Measurements from ENCODE around the gene MYO9B.
A peak's percentile ranks its signal among the peaks of the same experiment; 100 is the strongest.
"Not testable (repeated sequence)": the region's sequence is repeated elsewhere in the genome, so short reads cannot be mapped to it uniquely, and the experiment has no call there.

The MYO9B gene

GRCh38 chr19:17136617-17137016 is 61.0 kb downstream of the MYO9B start:
- no peak overlapping the region for H3K4me3 ChIP-seq (ENCODE audit: low read depth, low read length)

GRCh38 chr19:17137417-17137816 is 61.8 kb downstream of the MYO9B start:
- no peak for DNase-seq (ENCODE audit: low read depth, low spot score)
- TF ChIP-seq CTCF (IDR thresholded peaks at IDR 0.05; ENCODE audit: low read depth, low read length) = no peak
- no peak overlapping the region for H3K4me3 ChIP-seq (ENCODE audit: low read depth, low read length)
- in situ Hi-C loops (cut with HindIII; ENCODE audit: low sequenced_read_pairs) = no loop called here

More at GRCh38 chr19:17136617-17137016, 61.0 kb downstream of the MYO9B start:
- TF ChIP-seq CTCF (IDR thresholded peaks at IDR 0.05; ENCODE audit: low read depth, low read length) = no peak
- no peak for DNase-seq (ENCODE audit: low read depth, low spot score)
- in situ Hi-C loops (cut with HindIII; ENCODE audit: low sequenced_read_pairs) = no loop called here

- H3K4me3 ChIP-seq (ENCODE audit: low read depth, low read length); DNase-seq (ENCODE audit: low read depth, low spot score); in situ Hi-C loops (cut with HindIII; ENCODE audit: low sequenced_read_pairs): not testable (repeated sequence)
These were observed 62.7 kb downstream of the MYO9B start for GRCh38 chr19:17138052-17138846.

GRCh38 chr19:17138937-17139598 is 63.5 kb downstream of the MYO9B start:
- in situ Hi-C loops (cut with HindIII; ENCODE audit: low sequenced_read_pairs) = no loop called here
- TF ChIP-seq CTCF (IDR thresholded peaks at IDR 0.05; ENCODE audit: low read depth, low read length) = no peak
- DNase-seq (ENCODE audit: low read depth, low spot score) = no peak
- H3K4me3 ChIP-seq (ENCODE audit: low read depth, low read length) = no peak overlapping the region

GRCh38 chr19:17144771-17145170 is 69.2 kb downstream of the MYO9B start:
- DNase-seq (ENCODE audit: low read depth, low spot score) = peak; percentile 52
- H3K4me3 ChIP-seq (ENCODE audit: low read depth, low read length); in situ Hi-C loops (cut with HindIII; ENCODE audit: low sequenced_read_pairs): not testable (repeated sequence)

GRCh38 chr19:17145546-17146497 is 70.2 kb downstream of the MYO9B start:
- in situ Hi-C loops (cut with HindIII; ENCODE audit: low sequenced_read_pairs) = no loop called here
- no peak for DNase-seq (ENCODE audit: low read depth, low spot score)

More at GRCh38 chr19:17145546-17146497, 70.2 kb downstream of the MYO9B start:
- no peak for TF ChIP-seq CTCF (IDR thresholded peaks at IDR 0.05; ENCODE audit: low read depth, low read length)
- H3K4me3 ChIP-seq (ENCODE audit: low read depth, low read length) = no peak overlapping the region
